ENCODE results near the gene TSPAN5.

TSPAN5 gene

GRCh38 chr4:98509721-98510120 lies 148.7 kb downstream of the TSPAN5 start:
- peaks cover 52% of the 10 kb centered on the region for H3K4me1 Mint-ChIP-seq

GRCh38 chr4:98508829-98509598 lies 149.4 kb downstream of the TSPAN5 start:
- DNase-seq (no peak), ATAC-seq (no peak)
- Mint-ChIP-seq H3K4me1 (peaks cover 48% of the 10 kb centered on the region), H3K9me3 (no peaks in the 10 kb centered on the region), H3K27ac (peak overlapping the region in 1 of 2 donors; percentile 85), H3K27me3 (no peaks in the 10 kb centered on the region), H3K4me3 (peak overlapping the region in 1 of 2 donors; percentile 40)

More at GRCh38 chr4:98509721-98510120, 148.7 kb downstream of the TSPAN5 start:
- Mint-ChIP-seq H3K27me3 (no peaks in the 10 kb centered on the region), H3K9me3 (no peaks in the 10 kb centered on the region), H3K4me3 (no peak overlapping the region), H3K27ac (no peak overlapping the region)
- DNase-seq (no peak), ATAC-seq (no peak)

- Mint-ChIP-seq H3K27ac (peak overlapping the region in 1 of 2 donors; percentile 49), H3K27me3 (no peaks in the 10 kb centered on the region), H3K4me3 (peak overlapping the region in 1 of 2 donors; percentile 40), H3K9me3 (no peaks in the 10 kb centered on the region), H3K4me1 (peaks cover 46% of the 10 kb centered on the region)
- ATAC-seq (peak; percentile 80), DNase-seq (no peak)
Observed at GRCh38 chr4:98508248-98508647, 150.2 kb downstream of the TSPAN5 start.

DNA sequence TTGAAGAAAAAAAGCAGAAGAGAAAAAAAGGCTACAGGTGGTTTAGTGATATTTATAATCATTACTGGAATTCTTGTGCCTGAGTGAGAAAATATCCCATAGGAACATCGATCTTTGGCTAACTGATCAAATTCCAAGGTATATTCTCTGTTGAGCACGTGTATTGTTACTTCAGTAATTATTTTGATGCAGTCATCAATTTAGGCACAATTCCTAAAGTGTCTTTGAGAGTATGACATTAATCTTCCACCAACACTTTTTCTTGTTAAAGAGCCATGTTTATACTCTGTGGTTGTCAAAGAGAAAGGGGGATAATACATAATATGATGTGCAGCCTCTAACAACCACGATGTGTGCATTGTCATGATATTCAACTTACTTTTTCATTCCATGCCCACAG lies 151.1 kb downstream of the TSPAN5 start:
- Mint-ChIP-seq H3K27ac (no peak overlapping the region), H3K9me3 (no peaks in the 10 kb centered on the region), H3K27me3 (no peaks in the 10 kb centered on the region), H3K4me3 (no peak overlapping the region), H3K4me1 (peaks cover 39% of the 10 kb centered on the region)
- no peak for DNase-seq
- ATAC-seq, result no peak

DNA sequence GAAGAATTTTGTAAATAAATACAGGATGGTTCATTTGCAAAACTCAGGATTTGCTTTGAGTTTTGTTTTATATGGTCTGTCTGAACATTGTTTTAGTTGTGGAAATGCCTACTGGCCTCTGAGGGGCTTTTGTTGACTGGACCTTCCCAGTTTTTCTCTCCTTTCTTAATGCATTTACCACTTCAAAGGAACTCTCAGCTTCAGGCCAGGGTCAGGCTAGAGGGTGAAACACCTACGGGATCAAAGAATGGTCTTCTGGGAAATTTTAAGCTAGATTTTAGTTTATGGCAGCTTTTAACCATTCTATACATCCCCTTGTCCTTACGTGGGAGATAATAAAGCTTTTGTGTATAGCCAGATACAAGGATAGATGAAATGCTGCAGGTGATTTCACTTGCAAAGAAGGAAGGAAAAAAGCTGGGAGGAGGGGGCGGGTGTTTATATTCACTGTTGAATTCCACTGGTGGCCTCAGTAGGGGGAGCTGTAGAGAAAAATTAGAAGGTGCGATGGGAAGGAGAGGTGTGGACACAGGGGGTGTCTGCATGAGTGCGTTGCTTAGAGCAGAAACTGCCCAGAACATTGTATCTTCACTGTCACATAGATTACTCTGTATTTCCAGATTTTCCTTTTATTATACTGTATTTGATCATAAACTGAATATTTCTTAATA lies 151.8 kb downstream of the TSPAN5 start:
- H3K27me3 Mint-ChIP-seq, result no peaks in the 10 kb centered on the region
- H3K27ac Mint-ChIP-seq, result no peak overlapping the region
- H3K4me1 Mint-ChIP-seq, result peaks cover 40% of the 10 kb centered on the region
- peaks cover 0 to under 1% of the 10 kb centered on the region in 2 donors for H3K9me3 Mint-ChIP-seq
- DNase-seq, result no peak
- H3K4me3 Mint-ChIP-seq, result no peak overlapping the region
- no peak for ATAC-seq

DNA sequence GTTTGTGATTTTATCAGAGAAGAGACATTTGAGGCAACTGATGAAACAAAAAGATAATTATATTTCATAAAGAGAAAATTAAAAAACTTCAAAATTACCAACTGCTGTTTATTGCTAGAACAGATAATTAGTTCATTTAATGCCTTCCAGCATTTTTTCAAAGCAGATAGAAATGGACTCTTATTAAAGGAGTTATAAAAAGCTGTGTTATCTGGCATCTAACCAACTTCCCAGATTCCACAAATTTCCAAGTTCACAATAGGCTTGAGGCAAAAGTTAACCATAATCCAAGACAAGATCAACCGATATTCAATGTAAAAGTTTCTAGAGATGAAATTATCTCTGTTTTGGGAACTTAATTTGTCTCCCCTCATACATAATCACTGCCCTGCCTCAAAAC lies 152.4 kb downstream of the TSPAN5 start:
- no peak overlapping the region for H3K27ac Mint-ChIP-seq
- no peak for DNase-seq

DNA sequence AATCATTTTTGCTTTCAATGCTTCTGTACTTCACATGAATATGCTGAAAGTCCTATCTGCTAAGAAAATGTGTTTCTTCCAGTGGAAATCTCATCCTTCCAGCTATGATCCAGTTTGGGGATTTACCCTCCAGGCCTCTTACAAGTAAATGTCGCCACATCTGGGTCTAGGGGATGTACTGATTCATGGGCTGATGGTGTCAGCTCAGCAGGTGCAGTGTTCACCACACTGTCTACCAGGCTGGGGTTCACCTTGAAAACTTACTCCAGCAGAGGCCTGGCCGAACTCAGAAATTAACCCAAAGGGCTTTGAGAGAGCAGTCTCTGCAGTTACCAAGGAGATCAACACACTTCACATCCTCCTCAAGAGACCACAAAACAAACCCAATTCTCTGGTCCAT lies 154.3 kb downstream of the TSPAN5 start:
- H3K9me3 Mint-ChIP-seq, result peaks cover 5 to 7% of the 10 kb centered on the region in 2 donors
- no peak overlapping the region for H3K27ac Mint-ChIP-seq
- H3K4me1 Mint-ChIP-seq, result peaks cover 22% of the 10 kb centered on the region
- H3K27me3 Mint-ChIP-seq, result no peaks in the 10 kb centered on the region
- no peak overlapping the region for H3K4me3 Mint-ChIP-seq
- no peak for ATAC-seq
- DNase-seq, result no peak

More for the DNA sequence above, 152.4 kb downstream of the TSPAN5 start:
- Mint-ChIP-seq H3K4me3 (no peak overlapping the region), H3K27me3 (no peaks in the 10 kb centered on the region), H3K4me1 (peaks cover 41% of the 10 kb centered on the region), H3K9me3 (peaks cover 5 to 7% of the 10 kb centered on the region in 2 donors)
- no peak for ATAC-seq

DNA sequence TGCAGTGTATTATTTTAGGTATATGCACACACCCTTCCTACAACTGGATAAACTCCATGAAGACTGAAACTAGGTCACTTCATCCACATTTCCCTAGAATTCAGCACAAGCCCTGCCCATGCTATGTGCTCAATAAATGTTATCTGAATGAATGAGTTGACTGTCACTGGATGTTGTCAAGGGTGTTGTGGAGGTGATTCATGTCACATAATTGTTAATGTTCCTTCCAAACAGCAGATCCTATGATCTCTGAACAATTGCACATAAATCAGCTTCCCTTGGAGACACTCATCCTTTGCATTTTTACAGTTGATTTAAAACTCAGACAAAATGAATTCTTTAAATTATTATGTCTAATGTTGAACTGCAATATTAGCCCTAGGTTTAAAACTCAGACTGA lies 154.7 kb downstream of the TSPAN5 start:
- no peaks in the 10 kb centered on the region for H3K27me3 Mint-ChIP-seq
- DNase-seq, result no peak
- peaks cover 18% of the 10 kb centered on the region for H3K4me1 Mint-ChIP-seq
- H3K27ac Mint-ChIP-seq, result no peak overlapping the region
- peaks cover 5 to 7% of the 10 kb centered on the region in 2 donors for H3K9me3 Mint-ChIP-seq
- no peak for ATAC-seq
- no peak overlapping the region for H3K4me3 Mint-ChIP-seq

DNA sequence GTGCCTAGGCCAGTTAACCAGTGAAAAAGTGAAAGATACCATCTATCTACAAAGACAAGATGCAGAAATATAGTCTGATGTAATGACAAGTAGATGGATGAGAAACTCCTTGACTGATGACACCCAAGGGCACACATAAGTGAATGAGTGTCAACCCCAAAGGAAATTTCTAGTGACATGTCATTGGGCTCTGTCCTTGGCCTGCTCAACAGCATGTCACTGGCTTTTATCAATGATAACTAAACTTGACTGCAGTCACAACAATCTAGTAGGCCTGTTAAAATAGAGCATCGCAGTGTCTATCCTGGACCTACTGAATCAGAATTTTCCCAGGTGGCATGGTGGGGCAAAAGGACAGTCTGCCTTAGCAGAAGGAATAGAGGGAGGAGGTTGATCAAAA lies 155.8 kb downstream of the TSPAN5 start:
- Mint-ChIP-seq H3K27ac (no peak overlapping the region), H3K4me1 (peaks cover 17% of the 10 kb centered on the region), H3K9me3 (peaks cover 5 to 7% of the 10 kb centered on the region in 2 donors), H3K27me3 (no peaks in the 10 kb centered on the region), H3K4me3 (no peak overlapping the region)
- no peak for ATAC-seq
- DNase-seq, result no peak

GRCh38 chr4:98502031-98502430 lies 156.4 kb downstream of the TSPAN5 start:
- ATAC-seq (no peak), DNase-seq (no peak)
- Mint-ChIP-seq H3K9me3 (peaks cover 5 to 7% of the 10 kb centered on the region in 2 donors), H3K4me1 (peaks cover 16% of the 10 kb centered on the region), H3K27me3 (no peaks in the 10 kb centered on the region), H3K4me3 (no peak overlapping the region), H3K27ac (no peak overlapping the region)

- Mint-ChIP-seq H3K4me3 (no peak overlapping the region), H3K4me1 (peaks cover 16% of the 10 kb centered on the region), H3K27ac (no peak overlapping the region), H3K27me3 (no peaks in the 10 kb centered on the region), H3K9me3 (peaks cover 5 to 7% of the 10 kb centered on the region in 2 donors)
- ATAC-seq, result no peak
- no peak for DNase-seq
Observed at GRCh38 chr4:98501383-98501782, 157.0 kb downstream of the TSPAN5 start.

DNA sequence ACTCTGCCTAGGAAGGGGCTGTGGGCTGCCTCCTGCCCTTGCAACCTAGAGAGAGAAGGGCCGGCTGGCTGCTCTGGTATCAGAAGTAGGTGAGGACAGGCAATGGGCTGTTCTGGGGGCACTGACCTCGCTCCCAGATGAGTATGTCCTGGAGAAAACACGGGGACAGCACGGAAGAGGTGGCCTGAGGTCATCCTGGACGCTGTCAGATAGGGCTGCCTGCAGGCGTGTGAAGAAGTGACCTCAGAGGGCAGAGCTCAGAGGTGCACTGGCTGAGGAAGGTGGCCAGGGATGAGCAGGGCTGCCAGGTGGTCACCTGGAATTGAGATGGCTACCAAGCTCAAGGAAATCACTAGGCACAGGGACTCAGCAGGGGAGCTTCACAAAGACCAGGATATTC lies 159.6 kb downstream of the TSPAN5 start:
- Mint-ChIP-seq H3K27ac (peak overlapping the region in 1 of 2 donors; percentile 35), H3K4me1 (peaks cover 17% of the 10 kb centered on the region), H3K27me3 (no peaks in the 10 kb centered on the region), H3K9me3 (peaks cover 5 to 7% of the 10 kb centered on the region in 2 donors), H3K4me3 (no peak overlapping the region)
- DNase-seq, result no peak
- ATAC-seq, result no peak

GRCh38 chr4:98496152-98496845 lies 162.1 kb downstream of the TSPAN5 start:
- H3K4me1 Mint-ChIP-seq, result peaks cover 33% of the 10 kb centered on the region
- peaks cover 3 to 4% of the 10 kb centered on the region in 2 donors for H3K9me3 Mint-ChIP-seq
- ATAC-seq (no peak), DNase-seq (no peak)
- H3K27me3 Mint-ChIP-seq, result no peaks in the 10 kb centered on the region
- no peak overlapping the region for H3K4me3 Mint-ChIP-seq
- H3K27ac Mint-ChIP-seq, result no peak overlapping the region

DNA sequence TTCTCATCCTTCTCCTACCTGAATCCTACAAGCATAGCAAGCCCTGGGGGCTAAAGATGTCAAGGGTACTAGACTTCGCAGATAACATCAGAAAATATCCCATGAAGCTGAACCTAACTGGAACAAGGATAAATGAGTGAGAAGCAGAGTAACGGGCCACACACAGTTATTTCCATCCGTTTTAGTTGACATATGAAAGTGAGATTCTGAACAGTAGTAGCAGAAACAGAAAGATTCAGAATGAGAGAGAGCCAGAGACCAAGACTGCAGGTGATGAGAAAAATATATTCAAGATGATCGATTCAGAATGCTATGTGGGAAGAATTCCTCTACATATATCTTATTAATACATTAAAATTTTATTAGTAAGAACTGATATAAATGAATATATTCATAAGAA lies 165.1 kb downstream of the TSPAN5 start:
- Mint-ChIP-seq H3K4me3 (no peak overlapping the region), H3K9me3 (no peaks in the 10 kb centered on the region), H3K4me1 (peaks cover 31% of the 10 kb centered on the region), H3K27ac (no peak overlapping the region), H3K27me3 (no peaks in the 10 kb centered on the region)
- DNase-seq (no peak), ATAC-seq (peak; percentile 76)

- no peak for DNase-seq
- H3K27me3 Mint-ChIP-seq, result no peaks in the 10 kb centered on the region
- no peak overlapping the region for H3K4me3 Mint-ChIP-seq
- peaks cover 26% of the 10 kb centered on the region for H3K4me1 Mint-ChIP-seq
- peak overlapping the region in 1 of 2 donors; percentile 17 for H3K27ac Mint-ChIP-seq
- no peaks in the 10 kb centered on the region for H3K9me3 Mint-ChIP-seq
- ATAC-seq, result no peak
Observed at GRCh38 chr4:98491899-98492559, 166.4 kb downstream of the TSPAN5 start.
